GM20431 (cell line): ENCODE results near the gene RNF152.

ENCODE experiments used
- in situ Hi-C: fragments of 300-500 bp; cut with MseI, MboI; formaldehyde crosslinking; loops from one replicate; pipeline ENCODE4 v1.15.0; 2020; ENCODE audit warnings: low sequenced_read_pairs; ENCODE audit not compliant: unreplicated experiment

RNF152 gene

DNA sequence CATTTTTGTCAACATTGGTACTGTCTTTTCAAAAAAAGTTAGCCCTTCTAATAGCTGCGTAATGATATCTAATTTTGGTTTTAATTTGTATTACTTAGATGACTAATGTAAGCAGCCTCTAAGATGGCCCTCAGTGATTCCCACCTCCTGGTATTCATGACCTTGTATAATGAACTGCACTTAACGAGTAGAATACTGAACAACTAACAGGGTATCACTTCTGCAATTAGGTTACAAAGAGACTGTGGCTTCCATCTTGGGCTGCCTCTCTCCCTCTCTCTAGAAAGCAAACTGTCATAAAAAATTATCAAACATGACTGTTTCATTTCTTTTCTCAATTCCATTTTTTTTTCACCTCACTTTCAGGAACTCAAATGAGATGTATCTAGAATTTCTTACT, 120.9 kb downstream of the RNF152 start:
- in situ Hi-C loops: no loop called here

DNA sequence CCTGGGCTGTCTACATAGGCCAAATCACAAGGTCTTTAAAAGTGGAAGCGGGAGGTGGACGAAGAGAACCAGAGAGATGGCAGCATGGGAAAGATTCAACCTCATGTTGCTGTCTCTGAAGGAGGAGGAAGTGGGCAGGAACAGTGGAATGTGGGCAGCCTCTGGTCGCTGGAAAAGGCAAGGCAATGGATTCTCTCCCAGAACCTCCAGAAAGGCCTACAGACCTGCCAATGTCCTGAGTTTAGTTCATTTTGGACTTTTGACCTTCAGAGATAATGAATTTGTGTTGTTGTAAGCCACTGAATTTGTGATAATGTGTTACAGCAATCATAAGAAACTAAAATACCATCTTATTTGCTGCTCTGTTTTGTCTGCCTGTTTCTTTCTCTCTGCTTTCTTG, 122.5 kb downstream of the RNF152 start:
- in situ Hi-C loops: no loop called here

DNA sequence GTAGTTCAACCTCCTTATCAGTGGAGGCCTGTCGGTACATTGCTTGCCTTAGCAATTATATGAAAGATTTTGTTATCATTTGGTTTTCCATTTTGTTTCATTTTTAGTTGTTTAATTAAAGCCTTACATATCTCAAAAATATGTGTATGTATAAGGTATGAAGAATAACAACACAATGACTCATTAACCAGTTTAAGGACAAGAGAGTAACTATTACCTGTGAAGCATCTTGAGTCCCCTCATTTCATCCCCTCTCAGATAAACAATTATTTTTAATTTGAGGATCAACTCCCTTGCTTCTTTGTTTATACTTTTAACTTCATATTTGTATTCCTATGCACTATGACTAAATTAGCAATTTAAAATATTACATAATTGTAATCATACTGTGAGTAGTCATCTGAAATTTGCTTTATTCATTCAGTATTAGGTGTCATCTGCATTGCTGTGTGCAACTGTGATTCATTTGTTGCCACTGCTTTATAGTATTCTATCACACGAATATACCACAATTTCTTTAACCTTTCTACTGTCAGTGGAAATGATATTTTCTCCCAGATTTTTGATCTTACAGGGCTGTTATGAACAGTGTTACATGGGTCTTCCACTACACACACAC, 126.4 kb downstream of the RNF152 start:
- in situ Hi-C loops: no loop called here

DNA sequence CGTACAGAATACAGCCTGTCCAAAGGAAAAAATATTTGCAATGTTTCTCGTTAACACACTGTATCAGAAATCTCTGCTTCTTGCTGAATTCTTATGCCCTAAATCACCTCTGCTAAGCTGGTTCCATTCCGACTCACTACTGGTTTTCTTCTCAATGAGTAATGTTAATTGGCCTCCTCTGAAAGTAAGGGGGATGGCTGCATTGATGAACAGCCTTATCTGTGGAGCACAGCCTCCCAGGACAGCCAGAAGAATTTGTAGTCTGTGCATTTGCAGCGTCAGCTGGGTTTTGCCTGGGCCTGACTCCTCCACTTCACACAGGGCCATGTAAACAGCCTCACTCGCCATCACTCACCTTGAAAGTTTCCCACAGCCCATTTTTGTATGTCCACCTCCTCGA, 127.7 kb downstream of the RNF152 start:
- in situ Hi-C loops: no loop called here

DNA sequence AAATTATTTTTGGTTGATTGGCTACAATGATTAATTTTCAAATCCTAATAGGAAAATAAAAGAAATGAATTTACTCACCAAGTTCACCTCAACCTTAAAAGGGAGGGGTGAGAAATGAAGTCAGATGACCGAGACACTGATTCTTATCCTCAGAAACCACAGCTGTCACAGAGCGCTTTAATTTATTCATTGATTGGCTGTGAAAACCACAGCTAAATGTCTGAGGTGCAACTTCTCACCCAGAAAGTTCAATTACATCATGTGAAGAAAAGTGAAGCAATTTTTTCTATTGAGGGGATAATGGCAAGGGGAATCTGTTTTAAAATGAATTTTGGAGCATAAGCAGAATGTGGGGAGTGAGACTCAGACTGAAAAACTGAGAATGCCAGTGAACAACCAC, 128.4 kb downstream of the RNF152 start:
- in situ Hi-C loops: no loop called here

DNA sequence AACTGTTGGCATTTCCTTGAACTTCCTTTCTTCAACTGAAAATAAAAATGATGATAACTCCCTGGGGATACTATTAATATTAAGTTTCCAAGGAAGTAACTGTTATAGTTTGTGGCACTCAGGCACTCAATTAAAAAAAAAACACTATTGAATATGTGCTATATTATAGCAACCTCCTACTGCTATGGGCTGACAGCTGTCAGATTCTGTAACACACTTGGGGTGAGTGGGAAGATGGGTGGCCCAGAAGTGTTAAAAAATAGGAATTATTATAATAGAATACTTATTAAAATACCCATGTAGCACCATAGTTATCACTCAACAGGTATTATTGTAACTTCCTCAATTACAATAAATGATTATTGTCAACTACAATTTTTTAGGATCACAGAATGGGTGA, 130.9 kb downstream of the RNF152 start:
- in situ Hi-C loops: no loop called here
